GM20000 (cell line): ENCODE measurements around the gene PRKG1.

Experiments
- DNase-seq: peaks from one replicate; pipeline ENCODE4 v3.0.0; 2012; ENCODE audit warnings: low spot score
- CTCF ChIP-seq: IDR thresholded peaks from 2 replicates; pipeline ENCODE4 v1.5.1; 2012; ENCODE audit warnings: mild to moderate bottlenecking, control low read depth; ENCODE audit errors: extremely low read depth, missing control alignments

PRKG1 gene

GRCh38 chr10:51875610-51876009 is 801.3 kb downstream of the PRKG1 start:
- no peak for DNase-seq
- TF ChIP-seq CTCF = no peak

- no peak for TF ChIP-seq CTCF
- no peak for DNase-seq
Measured at GRCh38 chr10:51876503-51876902, 802.2 kb downstream of the PRKG1 start.

GRCh38 chr10:51876979-51877378 is 802.7 kb downstream of the PRKG1 start:
- DNase-seq = no peak
- no peak for TF ChIP-seq CTCF

DNA sequence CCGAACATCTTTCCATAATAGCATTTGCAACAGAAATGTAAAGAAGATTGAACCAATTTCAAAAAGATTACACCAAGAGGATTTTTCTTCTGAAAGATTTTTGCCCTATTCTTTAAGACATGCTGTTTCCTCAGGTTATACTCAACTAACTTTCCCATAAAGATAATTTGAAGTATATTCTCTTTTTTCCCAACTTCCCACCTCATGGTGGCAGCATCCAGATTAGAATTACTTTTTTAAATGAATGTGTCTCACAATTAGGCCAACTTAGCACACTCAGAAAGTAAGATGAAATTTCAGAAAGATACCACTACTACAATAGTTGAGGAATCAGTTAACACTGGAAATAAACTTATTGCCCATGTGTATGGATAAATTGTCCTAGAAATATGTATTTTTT is 803.3 kb downstream of the PRKG1 start:
- no peak for DNase-seq
- no peak for TF ChIP-seq CTCF

- no peak for TF ChIP-seq CTCF
- no peak for DNase-seq
Measured at GRCh38 chr10:51878695-51879094, 804.4 kb downstream of the PRKG1 start.

- DNase-seq = peak; percentile 22
Measured at GRCh38 chr10:51879238-51879637, 805.0 kb downstream of the PRKG1 start.

GRCh38 chr10:51881213-51881612 is 806.9 kb downstream of the PRKG1 start:
- no peak for DNase-seq
- no peak for TF ChIP-seq CTCF

More at GRCh38 chr10:51879238-51879637, 805.0 kb downstream of the PRKG1 start:
- TF ChIP-seq CTCF = no peak
